HG03108 (cell line): Measurements from ENCODE around the gene BTBD2.

Source experiments
- ATAC-seq: cut with Tn5 transposase; IDR thresholded peaks from one replicate; pipeline ENCODE4 v1.9.1; 2021; ENCODE audit warnings: moderate library complexity; ENCODE audit not compliant: unreplicated experiment

BTBD2 gene

DNA sequence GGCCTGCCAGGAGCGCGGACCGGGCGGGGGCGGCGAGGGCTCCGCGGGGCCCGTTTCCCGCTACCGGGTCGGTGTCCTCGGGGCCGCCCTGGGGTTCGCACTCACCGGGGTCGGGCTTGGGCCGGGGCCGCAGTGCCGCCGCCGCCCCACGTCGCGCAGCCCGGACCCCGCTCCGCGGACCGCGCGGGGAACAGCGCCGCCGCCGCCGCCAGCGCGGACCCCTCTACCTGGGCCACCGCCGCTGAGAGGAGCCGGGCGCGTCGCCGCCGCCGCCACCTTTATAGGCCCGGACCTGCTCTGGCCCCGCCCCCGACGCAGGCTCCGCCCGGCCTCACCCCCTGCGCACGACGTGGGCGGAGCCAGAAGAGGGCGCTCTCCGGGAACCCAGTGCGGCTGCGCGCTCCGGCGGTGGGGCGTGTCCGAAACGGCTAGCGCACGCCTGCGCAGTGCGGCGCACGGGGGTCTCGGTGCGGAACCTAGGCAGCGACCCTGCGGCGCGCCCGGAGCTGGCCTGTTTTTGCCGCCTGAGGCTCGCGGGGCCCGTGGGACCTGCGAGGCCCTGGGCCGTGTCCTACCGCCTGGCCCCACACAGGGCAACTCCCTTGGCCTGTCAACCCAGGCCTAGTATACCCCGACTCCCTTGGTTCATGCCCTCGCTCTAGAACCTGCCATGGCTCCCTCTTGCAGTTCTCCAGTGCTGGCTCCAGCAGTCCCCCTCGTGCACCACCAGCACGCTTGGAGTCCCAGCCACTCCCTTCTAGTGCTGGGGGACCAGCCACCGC is 35.7 kb upstream of the BTBD2 start, which contains the start of gene MKNK2:
MKNK2 (minus strand) TSS at position 254 of the 782 bp plus-strand sequence. CDS start 393 bp downstream, outside the sequence.
- peak; percentile 33 for ATAC-seq

DNA sequence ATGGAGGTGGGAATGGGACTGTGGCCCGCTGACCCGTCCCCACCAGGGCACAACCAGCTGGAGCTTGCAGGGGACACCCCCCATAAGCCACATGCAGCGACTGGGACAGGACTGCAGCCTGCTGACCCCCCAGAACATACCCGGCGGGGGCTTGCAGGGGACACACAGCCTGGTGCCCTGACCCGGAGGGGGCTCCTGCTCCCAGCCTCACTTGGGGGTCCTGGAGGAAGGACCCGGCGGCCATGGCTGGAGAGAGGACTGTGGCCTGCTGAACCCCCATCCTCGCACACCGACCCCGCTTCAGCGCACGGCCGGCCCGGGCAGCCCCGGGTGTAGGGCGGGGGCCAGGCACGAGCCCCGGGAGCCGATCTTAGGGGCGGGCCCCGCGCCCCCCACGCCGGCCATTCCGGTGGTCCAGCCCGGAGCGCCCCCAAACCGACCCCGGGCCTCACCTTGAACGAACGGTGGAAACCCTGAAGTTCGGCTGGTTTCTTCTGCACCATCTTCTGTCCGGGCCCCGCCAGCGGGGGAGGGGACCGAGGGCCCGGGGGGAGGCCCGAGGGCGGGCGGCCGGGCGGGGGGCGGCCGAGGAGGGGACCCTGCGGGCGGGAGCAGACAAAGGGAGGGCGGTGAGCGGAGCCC is 35.0 kb upstream of the BTBD2 start:
- ATAC-seq = peak; percentile 0

DNA sequence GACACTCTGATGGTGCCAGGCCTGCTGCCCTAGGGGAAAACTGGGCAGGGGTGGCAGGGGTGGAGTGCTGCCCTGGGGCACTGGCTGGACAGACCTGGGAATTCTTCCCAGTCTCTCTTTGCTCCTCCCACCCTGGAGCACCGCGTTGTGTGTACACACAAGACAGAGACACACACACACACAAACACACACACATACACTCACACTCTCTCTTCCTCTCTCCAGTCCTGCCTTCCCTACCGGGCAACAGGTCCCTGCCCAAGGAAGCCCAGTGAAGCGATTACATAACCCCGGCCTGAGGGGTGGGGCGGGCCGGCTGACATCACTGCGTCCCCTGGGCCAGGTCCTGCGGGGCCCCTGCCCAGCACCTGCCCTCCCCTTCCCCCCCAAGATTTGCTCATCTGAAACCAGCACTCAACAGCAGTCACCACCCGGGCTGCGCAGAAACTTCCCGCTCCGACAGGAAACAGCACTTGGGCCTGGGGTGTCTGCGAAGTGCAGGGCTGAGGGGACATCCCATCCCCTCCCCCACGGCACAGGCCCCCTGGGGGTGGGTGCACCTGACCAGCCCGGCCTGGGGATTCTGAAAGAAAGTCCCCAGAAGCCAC is 34.3 kb upstream of the BTBD2 start:
- no peak for ATAC-seq

DNA sequence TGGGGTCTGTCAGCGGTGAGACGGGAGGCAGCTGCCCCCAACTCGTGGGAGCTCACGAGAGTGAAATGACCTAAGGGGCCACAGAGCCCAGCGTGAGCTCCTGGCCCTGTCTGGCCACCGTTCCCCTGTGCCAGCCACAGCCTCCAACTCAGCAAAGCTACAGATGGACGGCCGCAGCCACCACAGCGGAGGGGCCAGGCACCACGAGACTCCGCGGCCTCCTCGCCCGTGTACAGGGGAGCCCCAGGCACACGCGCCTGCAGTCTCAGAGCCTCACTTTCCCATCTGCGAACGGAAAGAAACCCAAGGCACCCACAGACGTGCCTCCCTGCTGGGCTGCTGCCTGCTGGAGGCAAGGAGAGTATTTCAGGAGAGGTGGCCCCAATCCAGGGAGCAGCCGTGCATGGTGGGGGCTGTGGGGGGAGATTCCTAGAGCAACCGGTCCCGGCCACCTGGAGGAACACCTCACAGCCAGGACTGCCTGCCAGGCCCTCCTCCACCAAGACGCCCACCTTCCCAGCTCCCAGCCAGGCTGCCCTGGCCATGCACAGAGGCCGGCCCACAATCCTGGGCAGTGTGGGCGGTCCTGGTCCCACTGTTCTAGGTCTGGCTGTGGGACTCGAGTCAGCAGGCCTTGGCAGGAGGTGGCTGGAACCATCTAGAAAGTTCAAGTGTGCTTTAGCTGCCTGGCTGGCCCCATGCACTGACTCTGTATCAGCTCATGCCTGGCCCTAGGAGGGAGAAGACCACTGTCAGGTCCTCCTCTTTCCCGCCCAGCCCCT is 33.6 kb upstream of the BTBD2 start:
- ATAC-seq = no peak

DNA sequence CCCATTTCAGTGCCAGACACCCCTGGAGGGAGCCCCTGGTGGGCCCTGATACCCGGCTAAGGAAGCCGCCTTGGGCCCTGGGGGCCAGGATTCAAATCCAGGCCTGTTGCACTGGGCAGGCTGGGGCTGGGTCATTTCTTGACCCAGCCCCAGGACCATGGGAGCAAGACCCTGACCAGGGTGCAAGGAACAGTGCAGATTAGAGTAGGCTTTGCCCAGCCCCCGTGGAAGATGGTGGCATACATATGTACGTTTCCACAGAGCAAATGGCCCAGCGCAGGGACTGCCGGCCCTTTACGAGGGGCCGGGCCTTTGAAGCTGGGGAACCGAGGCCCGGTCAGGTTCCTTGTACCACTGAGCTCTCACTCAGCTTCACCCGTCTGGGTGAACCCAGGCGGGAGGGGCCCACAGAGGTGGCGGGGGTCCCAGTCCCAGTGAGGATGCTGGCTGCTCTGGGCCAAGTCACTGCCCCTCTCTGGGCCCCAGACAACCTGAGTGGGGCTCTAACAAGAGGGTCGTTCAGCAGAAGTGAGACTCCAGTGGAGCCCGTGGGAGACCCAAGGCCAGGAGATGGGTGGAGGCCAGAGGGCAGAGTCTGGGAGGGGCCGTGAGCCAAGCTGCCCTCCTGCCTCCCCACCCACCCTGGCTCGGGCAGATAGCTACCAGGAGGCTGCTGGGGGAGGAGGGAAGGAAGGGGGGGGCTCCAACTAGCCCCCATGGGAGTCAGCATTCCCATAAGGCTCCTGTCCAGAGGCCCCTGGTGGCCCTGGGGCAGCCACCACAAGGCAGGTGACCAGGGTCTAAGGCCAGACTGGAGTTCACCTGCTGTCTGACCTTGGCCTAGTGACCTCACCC is 32.8 kb upstream of the BTBD2 start:
- ATAC-seq = no peak

DNA sequence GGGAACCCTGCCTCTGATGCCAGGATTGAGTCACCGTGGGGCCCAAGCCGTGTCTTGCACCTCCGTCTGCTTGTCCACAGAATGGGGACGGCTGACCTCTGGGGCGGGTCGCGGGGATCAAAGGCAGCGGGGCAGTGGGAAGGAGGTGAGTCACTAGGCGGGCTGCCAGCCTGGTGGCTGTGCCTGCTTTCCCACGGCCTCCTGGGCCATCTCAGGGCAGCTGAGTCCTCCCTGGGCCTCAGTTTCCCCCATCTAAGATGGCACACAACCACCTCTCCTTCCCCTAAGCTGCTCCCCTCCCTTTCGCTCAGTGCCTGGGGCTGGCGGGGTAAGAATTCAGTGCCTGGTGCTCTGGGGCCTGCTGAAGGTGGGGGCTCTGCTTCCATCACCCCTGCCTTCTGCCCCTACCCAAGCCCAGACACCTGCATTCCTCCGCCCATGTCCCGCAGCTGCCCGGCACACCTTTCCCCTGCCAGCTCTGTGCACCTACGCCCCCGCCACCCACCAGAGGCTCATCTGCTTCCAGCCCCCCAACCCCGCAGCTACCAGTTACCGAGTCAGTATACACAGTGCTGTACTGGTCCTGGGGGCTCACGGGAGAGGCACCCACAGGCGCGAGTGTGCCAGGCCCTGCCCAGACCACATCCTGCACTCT is 32.1 kb upstream of the BTBD2 start:
- no peak for ATAC-seq

DNA sequence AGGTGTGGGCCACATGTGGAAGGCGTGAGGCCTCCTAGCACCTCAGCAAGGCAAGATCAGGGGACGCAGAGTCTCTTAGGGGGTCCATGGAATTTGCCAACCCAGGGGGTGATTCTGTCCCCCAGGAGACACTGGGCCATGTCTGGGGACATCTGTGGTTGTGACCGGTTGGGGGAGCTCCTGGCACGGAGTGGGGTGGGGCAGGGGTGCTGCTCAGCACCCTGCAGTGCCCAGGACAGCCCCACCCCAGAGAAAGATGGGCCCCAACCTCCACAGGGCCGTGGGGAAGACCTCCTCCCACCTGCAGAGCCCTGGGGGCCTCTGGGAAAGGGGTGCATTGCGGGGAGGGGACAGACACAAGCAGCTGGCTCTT is 31.5 kb upstream of the BTBD2 start:
- ATAC-seq = no peak

DNA sequence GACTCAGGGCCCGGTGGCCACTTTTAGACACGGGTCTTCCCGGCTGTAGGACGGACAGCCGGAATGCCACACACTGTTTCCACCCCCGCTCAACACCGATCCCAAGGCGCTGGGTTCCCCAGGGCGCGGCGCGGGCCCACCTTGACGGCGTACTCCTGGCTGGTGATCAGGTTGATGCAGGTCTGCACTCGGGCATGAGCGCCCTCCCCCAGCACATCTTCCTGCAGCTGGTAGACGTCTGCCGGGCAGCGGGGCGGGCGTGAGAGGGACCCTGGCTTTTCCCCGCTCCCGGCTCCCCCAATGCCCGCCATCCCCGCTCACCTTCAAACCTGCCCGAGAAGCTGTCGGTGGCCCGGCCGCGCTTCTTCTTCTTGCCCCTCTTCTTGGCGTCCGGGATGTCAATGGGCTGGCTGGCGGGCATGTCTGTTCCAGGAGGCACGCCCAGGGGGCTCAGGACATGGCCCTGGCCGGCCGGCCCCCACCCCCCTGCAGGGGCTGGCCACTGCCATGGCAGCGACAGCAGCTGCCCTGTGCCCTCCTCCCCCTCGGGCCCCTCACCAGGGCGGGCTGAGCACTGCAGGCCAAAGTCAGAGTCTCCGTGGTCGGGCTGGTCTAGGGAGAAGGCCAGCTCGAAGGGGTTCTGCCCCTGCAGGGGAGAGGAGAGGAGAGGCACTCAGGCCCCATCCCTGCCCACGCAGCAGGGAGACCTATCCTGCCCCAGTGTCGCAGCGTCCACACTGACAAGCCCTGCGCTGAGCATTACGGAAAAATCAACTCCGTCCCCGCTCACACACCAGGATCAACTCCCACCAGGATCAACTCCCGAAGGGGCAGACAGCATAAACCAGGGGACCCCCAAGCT is 30.8 kb upstream of the BTBD2 start:
- ATAC-seq = no peak

DNA sequence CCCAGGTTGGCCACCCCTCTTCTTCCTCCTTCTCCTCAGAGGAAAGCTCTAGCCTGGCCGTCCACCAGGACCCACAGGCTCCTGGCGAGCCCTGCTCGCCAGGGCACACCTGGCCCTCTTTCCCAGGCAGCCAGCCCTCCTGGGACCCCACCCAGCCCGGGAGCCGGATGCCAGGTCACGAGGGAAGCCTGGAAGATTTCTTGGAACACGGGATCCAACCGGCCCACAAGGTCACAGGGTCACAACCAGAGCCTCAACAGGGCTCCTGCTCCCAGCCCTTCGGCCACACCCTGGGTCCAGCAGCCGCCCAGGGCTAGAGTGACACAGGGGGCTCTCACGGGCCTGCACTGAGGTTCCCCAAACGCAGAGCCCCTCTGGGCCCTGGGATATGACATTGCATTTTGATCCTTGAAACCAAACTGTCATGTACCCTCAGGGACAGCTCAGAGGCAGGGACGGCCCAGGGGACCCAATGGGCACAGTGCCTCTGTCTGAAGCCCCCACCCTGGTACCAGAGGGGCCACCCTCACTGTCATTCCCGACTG is 30.1 kb upstream of the BTBD2 start:
- ATAC-seq = no peak

DNA sequence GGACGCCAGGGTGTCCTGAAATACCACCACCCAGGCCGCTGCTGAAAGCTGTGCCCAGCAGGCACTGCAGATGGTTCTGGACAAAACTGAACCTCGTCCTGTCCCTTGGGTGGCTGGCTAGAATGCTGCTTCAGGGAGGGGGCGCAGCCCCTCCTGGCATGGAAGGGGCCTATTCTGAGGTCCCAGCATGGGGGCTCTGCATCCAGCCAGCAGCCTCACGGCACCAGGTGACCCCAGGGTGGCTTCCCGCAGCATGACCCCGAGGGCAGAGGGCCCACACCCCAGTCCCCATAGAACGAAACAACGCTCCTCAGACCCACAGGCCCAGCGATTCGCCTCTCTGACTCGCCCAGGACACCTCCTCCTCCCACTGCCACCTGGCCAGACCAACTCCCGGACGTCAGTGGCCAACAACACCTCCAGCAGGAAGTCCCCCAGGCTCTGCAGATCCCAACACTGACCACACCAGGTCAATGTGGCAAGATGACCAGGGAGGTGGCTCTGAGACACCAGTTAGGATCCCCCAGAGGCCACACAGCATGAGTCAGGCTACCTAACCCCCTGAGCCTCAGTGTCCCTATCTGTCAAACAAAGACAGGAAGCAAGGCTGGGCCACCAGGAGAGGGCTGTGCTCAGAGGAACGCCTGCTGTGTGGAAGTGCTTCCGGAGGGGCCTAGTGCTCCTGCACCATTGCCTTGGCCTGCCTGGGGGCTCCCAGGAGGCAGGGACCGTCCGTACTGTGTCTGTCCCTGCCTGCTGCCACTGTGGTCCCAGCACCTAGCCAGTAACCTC is 29.4 kb upstream of the BTBD2 start:
- no peak for ATAC-seq

DNA sequence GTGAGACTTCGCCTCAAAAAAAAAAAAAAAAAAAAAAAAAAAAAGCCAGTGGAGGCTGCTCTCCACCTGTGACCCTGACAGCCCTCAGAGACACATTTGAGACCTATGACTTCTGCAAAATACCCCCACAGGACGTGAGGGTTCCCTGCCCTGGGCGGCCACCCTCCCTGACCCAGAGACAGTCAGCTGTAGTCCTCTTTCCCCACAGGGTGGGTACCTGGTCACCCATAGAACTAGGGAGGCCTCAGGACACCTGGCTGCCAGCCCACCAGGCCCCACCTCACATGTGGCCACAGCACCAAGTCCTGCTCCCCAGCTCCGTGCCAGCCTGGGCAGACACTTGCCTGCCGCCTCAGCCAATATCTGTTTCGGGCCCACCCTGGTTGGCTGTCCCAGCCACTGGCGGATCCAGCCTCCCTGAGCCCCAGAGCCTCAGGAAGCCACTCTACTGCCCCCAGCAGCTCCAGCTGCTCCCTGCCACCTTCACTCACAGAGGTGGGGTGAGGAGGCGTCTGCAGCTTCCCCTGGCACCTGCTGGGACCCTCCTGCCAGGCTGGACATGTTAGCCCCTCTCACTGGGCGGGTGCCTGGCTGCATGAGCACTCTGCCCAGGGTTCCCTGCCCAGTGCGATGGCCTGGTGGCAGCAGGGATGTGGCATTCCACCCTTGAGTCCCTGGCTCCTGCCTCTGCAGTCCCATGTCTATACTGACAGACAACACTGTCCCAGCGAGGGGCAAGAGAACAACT is 28.6 kb upstream of the BTBD2 start:
- ATAC-seq = no peak

DNA sequence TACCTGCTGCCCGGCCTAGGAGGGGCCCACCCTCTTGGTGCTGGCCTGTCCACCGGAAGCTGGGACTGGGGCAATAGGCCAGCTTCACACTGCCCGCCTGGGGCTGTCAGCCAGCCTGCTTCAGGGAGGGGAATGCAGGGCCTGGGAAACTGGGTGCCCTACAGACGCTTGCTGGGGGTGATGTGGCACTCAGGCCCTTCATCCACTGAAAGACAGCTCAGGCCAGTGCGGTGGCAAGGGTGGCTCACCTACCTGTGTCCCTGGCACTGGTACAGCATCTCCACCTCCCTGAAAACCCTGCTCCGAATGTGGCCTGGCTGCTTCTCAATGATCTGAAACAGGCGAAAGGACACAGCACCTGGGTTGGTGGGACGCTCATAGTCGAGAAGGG is 27.7 kb upstream of the BTBD2 start:
- no peak for ATAC-seq

DNA sequence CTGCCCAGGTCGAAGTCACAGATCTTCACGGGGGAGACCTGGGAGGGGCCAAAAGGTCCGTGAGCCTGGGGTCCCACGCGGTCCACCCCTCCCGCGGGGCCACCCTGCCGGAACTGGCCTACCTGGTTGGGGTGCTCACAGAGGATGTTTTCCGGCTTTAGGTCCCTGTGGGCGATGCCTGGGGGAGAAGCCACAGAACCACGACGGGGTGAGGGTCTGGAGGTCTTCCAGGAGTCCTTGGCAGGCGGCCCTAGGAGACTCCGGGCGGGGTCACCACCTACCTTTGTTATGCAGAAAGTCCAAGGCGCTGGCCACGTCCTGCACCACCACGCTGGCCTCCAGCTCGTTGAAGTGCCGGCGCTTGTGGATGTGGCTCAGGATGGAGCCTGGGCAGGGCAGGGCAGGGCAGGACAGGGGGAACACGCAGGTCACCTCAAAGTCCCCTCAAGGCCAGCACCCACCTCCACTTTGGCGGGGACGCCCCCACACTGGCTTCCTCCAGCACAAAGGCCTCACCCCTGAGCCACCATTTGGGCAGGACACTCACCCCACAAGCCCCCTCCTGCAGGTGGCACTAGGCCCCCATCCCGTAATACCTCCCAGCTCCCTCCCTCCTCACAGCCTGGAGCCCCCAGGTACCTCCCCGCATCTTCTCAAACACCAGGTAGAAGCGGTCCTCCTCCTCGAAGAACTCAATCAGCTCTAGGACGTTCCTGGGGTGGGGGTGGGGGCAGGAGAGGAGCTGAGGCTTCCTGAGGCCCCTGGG is 27.2 kb upstream of the BTBD2 start:
- no peak for ATAC-seq

DNA sequence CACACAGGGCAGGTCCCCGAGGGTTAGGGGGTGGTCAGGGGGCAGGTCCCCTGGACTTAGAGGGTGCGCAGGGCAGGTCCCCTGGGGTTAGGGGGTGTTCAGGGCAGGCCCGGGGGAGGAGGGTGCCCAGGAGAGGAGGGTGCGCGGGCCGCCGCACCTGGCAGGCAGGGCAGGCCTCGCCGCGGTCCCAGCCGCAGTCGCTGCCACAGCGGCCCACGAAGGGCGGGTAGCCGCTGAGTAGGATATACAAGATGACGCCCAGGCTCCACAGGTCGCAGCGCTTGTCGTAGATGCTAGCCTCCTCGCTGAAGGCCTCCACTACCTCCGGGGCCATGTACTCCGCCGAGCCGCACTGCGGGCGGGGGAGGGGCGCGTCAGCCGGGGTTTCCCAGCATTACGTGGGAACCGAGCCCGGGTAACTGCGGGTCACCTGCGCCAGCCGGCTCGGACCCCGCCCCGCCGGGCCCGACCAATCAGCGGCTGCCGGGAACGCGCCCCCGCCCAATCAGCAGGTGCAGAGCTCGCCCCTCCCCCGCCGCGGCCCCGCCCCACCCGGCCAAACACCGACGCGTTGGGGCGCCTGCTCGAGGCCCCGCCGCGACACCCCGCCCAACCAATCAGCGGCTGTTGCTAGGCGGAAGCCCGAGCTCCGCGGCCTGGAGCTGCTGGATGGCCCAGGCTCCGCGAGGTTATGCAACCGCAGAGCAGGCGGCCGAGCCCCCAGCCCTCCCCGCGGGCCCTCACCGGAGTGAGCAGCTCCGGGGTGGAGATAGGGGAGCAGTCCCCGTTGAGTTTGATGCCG is 26.4 kb upstream of the BTBD2 start:
- peak; percentile 47 for ATAC-seq

DNA sequence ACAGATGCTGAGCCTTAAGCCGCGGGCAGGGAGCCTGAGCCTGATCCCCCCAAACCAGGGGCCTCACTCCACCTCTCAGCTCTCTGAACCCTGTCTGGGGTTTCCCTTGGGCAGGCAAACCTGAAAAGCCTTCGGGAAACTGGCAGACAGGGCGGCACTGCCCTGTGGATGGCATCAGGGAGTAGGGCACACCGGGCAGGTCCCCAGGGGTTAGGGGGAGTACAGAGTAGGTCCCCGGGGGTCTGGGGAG is 25.8 kb upstream of the BTBD2 start:
- ATAC-seq = no peak
